ENCODE results near the gene TGFBR2. TPM values are rescaled to one million over a fixed set of nuclear protein-coding genes. Genes with fewer than 3 reads are reported as not detected.

The TGFBR2 gene
- total and polyA plus RNA-seq, 8 donors, result 109 to 269 (median 122) TPM

- intact Hi-C loops (cut with DNase I), result no loop called here
- DNase-seq, result no peak
- Histone ChIP-seq H3K27ac (peak overlapping the region in 1 of 2 donors; percentile 71), H3K27me3 (no peaks in the 10 kb centered on the region), H3K4me3 (no peak overlapping the region), H3K9me3 (no peaks in the 10 kb centered on the region), H3K4me1 (peaks cover 50 to 87% of the 10 kb centered on the region in 2 donors), H3K36me3 (peaks cover 0 to 83% of the 10 kb centered on the region in 2 donors)
- ATAC-seq, result no peak
- TF ChIP-seq CTCF (IDR thresholded peaks at IDR 0.05), result no peak
These were observed 47.9 kb downstream of the TGFBR2 start for GRCh38 chr3:30654269-30654668.

- Histone ChIP-seq H3K4me3 (no peak overlapping the region), H3K27me3 (no peaks in the 10 kb centered on the region), H3K36me3 (peaks cover 0 to 82% of the 10 kb centered on the region in 2 donors), H3K27ac (peak overlapping the region; percentile 61 to 71), H3K9me3 (no peaks in the 10 kb centered on the region), H3K4me1 (peaks cover 49 to 87% of the 10 kb centered on the region in 2 donors)
- intact Hi-C loops (cut with DNase I), result no loop called here
- ATAC-seq, result peak; percentile 19
- TF ChIP-seq CTCF (IDR thresholded peaks at IDR 0.05), result no peak
- no peak for DNase-seq
These were observed 48.9 kb downstream of the TGFBR2 start for GRCh38 chr3:30655187-30655812.

- TF ChIP-seq CTCF (IDR thresholded peaks at IDR 0.05), result no peak
- Histone ChIP-seq H3K27me3 (no peaks in the 10 kb centered on the region), H3K4me3 (no peak overlapping the region), H3K27ac (peak overlapping the region in 1 of 2 donors; percentile 71), H3K9me3 (no peaks in the 10 kb centered on the region), H3K36me3 (peaks cover 0 to 82% of the 10 kb centered on the region in 2 donors), H3K4me1 (peaks cover 49 to 92% of the 10 kb centered on the region in 2 donors)
- DNase-seq (no peak), ATAC-seq (no peak)
- intact Hi-C loops (cut with DNase I), result no loop called here
These were observed 50.3 kb downstream of the TGFBR2 start for GRCh38 chr3:30656624-30657141.

- intact Hi-C loops (cut with DNase I), result no loop called here
These were observed 51.5 kb downstream of the TGFBR2 start for GRCh38 chr3:30657914-30658313.

More at GRCh38 chr3:30657914-30658313, 51.5 kb downstream of the TGFBR2 start:
- Histone ChIP-seq H3K4me3 (no peak overlapping the region), H3K27ac (peak overlapping the region; percentile 57 to 69), H3K9me3 (no peaks in the 10 kb centered on the region), H3K4me1 (peaks cover 49 to 94% of the 10 kb centered on the region in 2 donors), H3K36me3 (peaks cover 0 to 82% of the 10 kb centered on the region in 2 donors), H3K27me3 (no peaks in the 10 kb centered on the region)
- DNase-seq (no peak), ATAC-seq (peak; percentile 15)
- TF ChIP-seq CTCF (IDR thresholded peaks at IDR 0.05), result no peak

Measured in left lung (tissue), 10 donors.